Kidney capillary endothelial cell (primary cell): Measurements from ENCODE around the gene SAP30L.

Experiments
- DNase-seq: peaks from one replicate; pipeline ENCODE4 v3.0.0-alpha.2; 2018; ENCODE audit warnings: low spot score

The SAP30L gene

DNA sequence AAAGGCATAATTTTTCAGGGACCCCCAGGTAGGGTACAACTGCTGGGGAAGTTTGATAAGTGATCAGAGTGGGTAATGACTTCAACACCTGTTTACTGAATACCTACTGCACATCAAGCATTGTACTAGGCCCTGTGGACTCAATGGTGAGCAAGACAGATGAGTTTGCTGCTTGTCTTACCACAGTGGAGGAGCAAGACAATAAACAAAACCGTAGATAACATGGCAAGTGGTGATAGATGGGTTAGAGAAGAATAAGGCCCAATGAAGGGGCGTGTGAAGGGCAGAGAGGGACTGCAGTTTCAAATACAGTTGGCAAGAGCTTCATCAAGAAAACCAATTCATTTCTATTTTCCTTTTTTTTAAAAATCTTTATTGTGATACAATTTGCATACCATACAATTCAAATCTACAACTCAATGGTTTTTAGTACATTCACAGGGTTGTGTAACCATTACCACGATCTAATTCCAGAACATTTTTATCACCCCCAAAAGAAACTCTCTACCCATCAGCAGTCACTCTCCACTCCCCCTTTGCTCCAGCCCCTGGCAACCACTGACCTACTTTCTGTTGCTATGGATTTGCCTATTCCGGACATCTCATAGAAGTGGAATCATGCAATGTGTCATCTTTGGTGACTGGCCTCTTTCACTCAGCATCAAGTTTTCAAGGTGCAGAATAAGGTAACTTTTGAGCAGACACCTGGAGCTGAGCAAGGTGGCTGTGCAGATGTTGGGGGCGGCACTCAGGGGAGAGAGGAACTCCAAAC, 64.2 kb downstream of the SAP30L start:
- DNase-seq, result no peak
